Body of pancreas (tissue), 4 donors: ENCODE measurements around the gene OTOGL. TPM values are rescaled to one million over a fixed set of nuclear protein-coding genes. Genes with fewer than 3 reads are reported as not detected.

Experiments used
- ATAC-seq: fragments of 150-250 bp; one replicate; pipeline ENCODE4 v1.9.1; 2016
- DNase-seq, 4 donors: peaks; one replicate each; pipeline ENCODE4 v3.0.0-alpha.2; 2019
- H3K27ac ChIP-seq, 4 donors: fragments of 200-600 bp; sonication (generic); 1 replicate in 3 of 4; 2 replicates in 1 of 4; pipeline versions ENCODE4 v1.5.1 to v1.6.1; 2016 to 2019; ENCODE audit warnings: mild to moderate bottlenecking in 1 of 4, mixed read lengths in 1 of 4, moderate library complexity in 1 of 4
- H3K27me3 ChIP-seq, 2 donors: fragments of 200-600 bp; sonication (generic); one replicate each; pipeline ENCODE4 v1.6.0; 2016; ENCODE audit warnings: mild to moderate bottlenecking in 1 of 2
- H3K36me3 ChIP-seq, 2 donors: fragments of 200-600 bp; sonication (generic); replicated peaks in 1 of 2; 2 replicates each; pipeline ENCODE4 v1.5.1; 2016; ENCODE audit warnings: low read depth in 2 of 2; ENCODE audit not compliant: insufficient read depth in 1 of 2
- H3K4me1 ChIP-seq: fragments of 200-600 bp; sonication (generic); one replicate; pipeline ENCODE4 v1.6.0; 2016
- H3K4me3 ChIP-seq, 2 donors: fragments of 200-600 bp; sonication (generic); 1 replicate in 1 of 2; 2 replicates in 1 of 2; pipeline ENCODE4 v1.5.1; 2016 to 2019
- H3K9me3 ChIP-seq, 3 donors: fragments of 200-600 bp; sonication (generic); 1 replicate in 2 of 3; 2 replicates in 1 of 3; pipeline ENCODE4 v1.5.1; 2016
- POLR2A ChIP-seq, 3 donors: fragments of 450-650 bp; IDR thresholded peaks; one replicate each; pipeline ENCODE4 v1.6.1; 2016; ENCODE audit warnings: antibody characterized with exemption in 3 of 3, mild to moderate bottlenecking in 2 of 3
- WGBS, 2 donors: methylation state at CpG; one replicate each; pipeline ENCODE4 v1.1.5; 2017; 5-methylcytosine and 5-hydroxymethylcytosine counted together
- intact Hi-C: fragments of 100-400 bp; cut with DNase I; formaldehyde crosslinking; loops from one replicate; pipeline ENCODE4 v1.15.1; 2023
- total RNA-seq, 2 donors: library from RNA; depleted of rRNA; stranded (reverse); fragments of >200 nt; gene quantifications; one replicate each; pipeline ENCODE4 v1.1.0, GENCODE V29; 2016
- TF ChIP-seq, protein P1 (sequence below), 7 experiments: fragments of 450-650 bp in 4 of 7; fragments of 200-600 bp in 3 of 7; sonication (generic) in 3 of 7; IDR thresholded peaks; one replicate each; pipeline ENCODE4 v1.5.1; 2016 to 2019; ENCODE audit warnings: antibody characterized with exemption in 7 of 7

The OTOGL gene
- total RNA-seq, 2 donors from 2014 or later: 0.26 to 0.33 TPM

DNA sequence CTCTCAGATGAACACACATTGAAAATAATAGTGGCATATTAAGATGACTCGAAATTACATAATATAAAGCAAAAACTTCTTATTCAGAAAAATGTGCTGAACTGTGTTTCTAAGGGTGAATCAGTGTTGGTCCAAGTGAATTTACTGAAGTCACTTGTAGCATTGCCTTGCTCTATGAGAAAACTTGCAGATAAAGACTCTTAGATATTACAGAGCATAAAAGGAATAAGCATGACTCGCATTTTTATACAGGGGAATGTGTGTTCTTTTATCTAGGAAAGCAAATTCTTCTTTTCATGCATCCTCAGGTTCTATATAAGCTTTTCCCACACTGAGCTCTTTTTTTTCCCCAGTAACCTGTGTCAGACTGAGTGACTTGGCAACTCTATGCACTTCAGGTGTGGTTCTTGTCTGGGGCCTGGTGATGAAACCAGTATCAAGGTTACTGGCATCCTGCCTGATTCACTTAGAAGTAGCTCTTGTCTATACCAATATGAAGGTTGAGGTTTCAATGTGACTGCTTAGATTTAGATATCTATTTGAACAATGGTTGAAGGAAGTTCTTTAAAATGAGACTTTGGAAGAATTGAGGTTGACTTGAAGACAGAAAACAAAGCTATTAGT, 76.1 kb downstream of the OTOGL start:
- H3K4me3 ChIP-seq: no peak overlapping the region
- no peaks in the 10 kb centered on the region for H3K27me3 ChIP-seq
- H3K4me1 ChIP-seq: no peaks in the 10 kb centered on the region
- ATAC-seq (no peak), DNase-seq (no peak)
- H3K36me3 ChIP-seq: no peaks in the 10 kb centered on the region
- TF ChIP-seq POLR2A (IDR thresholded peaks at IDR 0.05): no peak
- 75 to 82% methylated on average over 2 of the region's 2 CpGs for WGBS, 2 donors
- H3K9me3 ChIP-seq: no peaks in the 10 kb centered on the region
- intact Hi-C loops: no loop called here
- H3K27ac ChIP-seq: no peak overlapping the region

DNA sequence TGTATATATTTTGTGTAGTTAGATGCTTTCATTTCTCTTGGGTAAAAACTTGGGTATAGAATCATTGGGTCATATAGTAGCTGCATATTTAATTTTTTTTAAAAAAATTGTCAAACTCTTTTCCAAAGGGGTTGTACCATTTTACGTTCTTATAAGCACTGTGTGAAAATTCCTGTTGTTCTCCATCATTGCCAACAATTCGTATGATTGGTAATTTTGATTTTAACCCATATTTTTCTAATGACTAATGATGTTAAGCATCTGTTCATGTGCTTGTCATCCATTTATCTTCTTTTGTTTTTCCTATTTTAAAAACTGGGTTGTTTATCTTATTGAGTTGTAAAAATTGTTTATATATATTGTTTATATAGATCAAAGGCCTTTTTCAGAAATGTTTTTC, 77.4 kb downstream of the OTOGL start:
- 88 to 91% methylated on average over 2 of the region's 2 CpGs for WGBS, 2 donors
- Histone ChIP-seq H3K27ac (no peak overlapping the region), H3K27me3 (no peaks in the 10 kb centered on the region), H3K4me3 (no peak overlapping the region), H3K9me3 (no peaks in the 10 kb centered on the region), H3K36me3 (no peaks in the 10 kb centered on the region), H3K4me1 (no peaks in the 10 kb centered on the region)
- DNase-seq (no peak), ATAC-seq (no peak)
- intact Hi-C loops: no loop called here
- no peak for TF ChIP-seq POLR2A (IDR thresholded peaks at IDR 0.05)
- TF ChIP-seq, protein P1, sequence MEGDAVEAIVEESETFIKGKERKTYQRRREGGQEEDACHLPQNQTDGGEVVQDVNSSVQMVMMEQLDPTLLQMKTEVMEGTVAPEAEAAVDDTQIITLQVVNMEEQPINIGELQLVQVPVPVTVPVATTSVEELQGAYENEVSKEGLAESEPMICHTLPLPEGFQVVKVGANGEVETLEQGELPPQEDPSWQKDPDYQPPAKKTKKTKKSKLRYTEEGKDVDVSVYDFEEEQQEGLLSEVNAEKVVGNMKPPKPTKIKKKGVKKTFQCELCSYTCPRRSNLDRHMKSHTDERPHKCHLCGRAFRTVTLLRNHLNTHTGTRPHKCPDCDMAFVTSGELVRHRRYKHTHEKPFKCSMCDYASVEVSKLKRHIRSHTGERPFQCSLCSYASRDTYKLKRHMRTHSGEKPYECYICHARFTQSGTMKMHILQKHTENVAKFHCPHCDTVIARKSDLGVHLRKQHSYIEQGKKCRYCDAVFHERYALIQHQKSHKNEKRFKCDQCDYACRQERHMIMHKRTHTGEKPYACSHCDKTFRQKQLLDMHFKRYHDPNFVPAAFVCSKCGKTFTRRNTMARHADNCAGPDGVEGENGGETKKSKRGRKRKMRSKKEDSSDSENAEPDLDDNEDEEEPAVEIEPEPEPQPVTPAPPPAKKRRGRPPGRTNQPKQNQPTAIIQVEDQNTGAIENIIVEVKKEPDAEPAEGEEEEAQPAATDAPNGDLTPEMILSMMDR (IDR thresholded peaks at IDR 0.05): no peak

DNA sequence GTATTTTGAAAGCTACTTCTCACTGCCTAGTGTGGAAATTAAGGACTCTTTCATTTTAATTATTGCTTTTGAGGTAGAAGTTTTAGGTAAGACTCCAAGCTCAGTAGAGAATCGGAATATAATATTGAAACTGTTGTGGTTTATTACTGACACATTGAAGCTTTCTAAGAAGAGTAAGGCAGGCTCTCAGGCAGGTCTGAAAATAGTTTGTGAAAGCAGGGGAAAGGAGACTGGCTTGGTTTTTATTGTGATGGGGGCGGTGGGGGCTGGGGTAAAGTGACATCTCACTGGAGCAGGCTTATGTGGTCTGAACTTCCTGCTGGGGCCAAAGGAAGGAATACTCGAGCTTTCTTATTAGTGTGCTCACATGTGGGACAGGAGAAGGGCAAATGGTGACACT, 79.5 kb downstream of the OTOGL start:
- Histone ChIP-seq H3K4me3 (no peak overlapping the region), H3K27ac (no peak overlapping the region), H3K4me1 (no peaks in the 10 kb centered on the region), H3K36me3 (no peaks in the 10 kb centered on the region), H3K9me3 (no peaks in the 10 kb centered on the region), H3K27me3 (no peaks in the 10 kb centered on the region)
- WGBS, 2 donors: 59% methylated on average over 3 of the region's 3 CpGs
- DNase-seq (no peak), ATAC-seq (no peak)
- TF ChIP-seq POLR2A (IDR thresholded peaks at IDR 0.05): no peak
- TF ChIP-seq, protein P1 (IDR thresholded peaks at IDR 0.05): no peak
- intact Hi-C loops: no loop called here

GRCh38 chr12:80183939-80184338, 84.6 kb downstream of the OTOGL start:
- Histone ChIP-seq H3K36me3 (no peaks in the 10 kb centered on the region), H3K27me3 (no peaks in the 10 kb centered on the region), H3K9me3 (no peaks in the 10 kb centered on the region), H3K4me3 (no peak overlapping the region), H3K4me1 (no peaks in the 10 kb centered on the region), H3K27ac (no peak overlapping the region)
- intact Hi-C loops: no loop called here
- DNase-seq (no peak), ATAC-seq (no peak)
- 49 to 70% methylated on average over 2 of the region's 2 CpGs for WGBS, 2 donors
- TF ChIP-seq, protein P1 (IDR thresholded peaks at IDR 0.05): no peak
- TF ChIP-seq POLR2A (IDR thresholded peaks at IDR 0.05): no peak

DNA sequence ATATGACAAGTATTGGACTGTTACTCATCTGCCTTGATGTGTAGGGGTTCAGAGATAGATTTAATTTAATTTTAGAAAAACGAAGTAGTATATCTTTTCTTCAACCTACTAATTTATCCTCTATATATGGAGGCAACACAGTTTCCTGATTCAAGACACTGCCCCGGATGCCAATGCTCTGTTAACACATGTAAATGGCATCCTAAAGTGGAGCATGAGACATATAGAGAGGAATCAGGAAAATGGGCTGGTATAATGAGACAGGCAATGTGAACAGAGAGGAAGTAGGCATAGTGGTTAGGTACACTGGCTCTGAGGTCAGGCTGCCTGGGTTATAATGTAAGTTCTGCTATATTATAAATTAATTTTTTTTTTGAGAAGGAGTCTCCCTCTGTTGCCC, 85.6 kb downstream of the OTOGL start:
- H3K27me3 ChIP-seq: no peaks in the 10 kb centered on the region
- H3K4me3 ChIP-seq: no peak overlapping the region
- WGBS, 2 donors: 40 to 42% methylated on average over 2 of the region's 2 CpGs
- intact Hi-C loops: no loop called here
- no peaks in the 10 kb centered on the region for H3K9me3 ChIP-seq
- H3K36me3 ChIP-seq: no peaks in the 10 kb centered on the region
- DNase-seq: no peak
- ATAC-seq: no peak
- no peak for TF ChIP-seq POLR2A (IDR thresholded peaks at IDR 0.05)
- TF ChIP-seq, protein P1 (IDR thresholded peaks at IDR 0.05): no peak
- no peak overlapping the region for H3K27ac ChIP-seq
- no peaks in the 10 kb centered on the region for H3K4me1 ChIP-seq
